ENCODE measurements around the gene PRR22.

The PRR22 gene

GRCh38 chr19:5814123-5814851 lies 29.7 kb upstream of the PRR22 start:
- DNase-seq = no peak

GRCh38 chr19:5811117-5811516 lies 26.6 kb upstream of the PRR22 start:
- no peak for DNase-seq

GRCh38 chr19:5809469-5809868 lies 24.9 kb upstream of the PRR22 start:
- DNase-seq = no peak

DNA sequence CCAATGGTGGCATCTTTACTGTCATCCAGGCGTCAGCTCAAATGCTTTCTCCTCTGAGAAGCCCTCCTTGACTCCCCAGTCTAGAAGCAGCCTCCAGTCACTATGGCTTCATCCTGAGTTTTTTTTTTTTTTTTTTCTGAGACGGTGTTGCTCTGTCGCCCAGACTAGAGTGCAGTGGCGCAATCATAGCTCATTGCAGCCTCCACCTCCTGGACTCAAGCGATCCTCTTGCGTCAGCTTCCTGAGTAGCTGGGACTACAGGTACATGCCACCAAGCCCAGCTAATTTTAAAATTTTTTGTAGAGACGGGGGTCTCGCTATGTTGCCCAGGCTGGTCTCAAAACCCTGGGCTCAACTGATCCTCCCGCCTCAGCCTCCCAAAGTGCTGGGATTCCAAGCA lies 24.5 kb upstream of the PRR22 start:
- no peak for DNase-seq

DNA sequence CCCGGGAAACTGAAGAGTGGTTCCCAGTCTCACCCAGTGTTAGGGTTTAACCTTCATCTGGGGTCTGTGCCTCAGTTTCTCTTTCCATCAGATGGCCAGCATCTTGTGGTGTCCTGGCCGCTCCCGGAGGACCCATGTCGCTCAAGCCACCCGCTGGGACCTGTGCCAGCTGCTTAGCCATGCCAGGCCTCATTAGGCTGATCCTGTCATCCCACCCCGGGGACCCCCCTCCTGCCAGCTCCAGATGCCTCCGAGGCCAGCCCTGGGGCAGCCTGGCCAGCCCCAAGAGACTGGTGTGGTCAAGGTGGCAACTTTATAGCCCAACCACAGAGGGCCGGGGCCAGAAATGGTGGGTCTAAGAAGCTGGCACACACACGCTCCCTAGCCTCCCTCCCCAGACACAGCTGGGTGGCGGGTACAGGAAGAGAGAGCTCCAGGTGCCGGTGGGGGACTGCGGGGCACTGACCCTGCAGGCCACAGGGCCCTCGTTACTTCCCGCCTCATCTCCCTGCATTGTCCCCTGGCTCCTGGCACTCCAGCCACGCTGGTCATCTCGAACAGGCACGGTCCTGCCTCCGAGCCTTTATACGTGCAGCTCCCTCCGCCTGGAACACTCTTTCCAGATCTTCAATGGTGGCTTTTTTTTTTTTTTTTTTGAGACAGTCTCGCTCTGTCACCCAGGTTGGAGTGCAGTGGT lies 23.7 kb upstream of the PRR22 start:
- no peak for DNase-seq

DNA sequence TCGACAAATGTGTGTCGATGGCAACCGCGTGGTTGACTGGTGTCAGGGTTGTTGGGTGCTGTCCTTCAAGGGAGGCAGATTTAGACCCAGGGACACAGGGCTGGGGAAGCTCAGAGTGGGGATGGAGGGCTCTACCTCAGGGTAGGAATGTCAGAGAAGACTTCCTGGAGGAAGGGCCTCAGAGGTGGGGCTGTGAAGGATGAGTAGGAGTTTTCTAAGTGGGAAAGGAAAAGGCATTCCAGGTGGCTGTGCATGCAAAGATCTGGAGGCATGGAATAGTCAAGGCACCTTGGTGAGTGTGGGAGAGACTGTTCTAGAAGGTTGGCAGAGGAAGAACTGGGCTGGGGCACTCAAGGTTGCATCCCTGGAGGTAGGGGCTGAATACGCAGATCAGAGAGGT lies 22.4 kb upstream of the PRR22 start:
- no peak for DNase-seq

DNA sequence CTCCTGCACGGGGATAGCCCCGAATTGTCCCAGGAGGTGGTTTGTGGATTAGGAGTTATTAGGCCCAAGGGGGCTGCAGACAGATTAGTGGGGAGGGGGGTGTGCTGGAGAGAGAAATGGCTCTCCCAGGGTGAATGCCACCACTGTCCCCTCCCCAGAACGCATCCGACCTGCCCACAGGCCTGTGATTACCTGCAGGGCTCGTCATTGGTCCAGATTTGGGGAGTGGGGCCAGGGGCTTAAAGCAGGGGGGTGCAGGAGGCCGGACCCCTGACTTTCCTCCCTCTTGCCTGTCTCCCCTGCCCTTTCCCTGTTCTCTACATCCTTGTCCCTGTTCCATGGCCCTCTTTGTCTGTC lies 21.6 kb upstream of the PRR22 start:
- no peak for DNase-seq

GRCh38 chr19:5805462-5806132 lies 21.1 kb upstream of the PRR22 start:
- DNase-seq = peak; percentile 51

GRCh38 chr19:5804516-5805461 lies 20.2 kb upstream of the PRR22 start, which contains the start of gene NRTN:
NRTN (plus strand) TSS chr19:5805067; CDS start chr19:5824166, 19,099 bp downstream.
- DNase-seq = peak; percentile 35

DNA sequence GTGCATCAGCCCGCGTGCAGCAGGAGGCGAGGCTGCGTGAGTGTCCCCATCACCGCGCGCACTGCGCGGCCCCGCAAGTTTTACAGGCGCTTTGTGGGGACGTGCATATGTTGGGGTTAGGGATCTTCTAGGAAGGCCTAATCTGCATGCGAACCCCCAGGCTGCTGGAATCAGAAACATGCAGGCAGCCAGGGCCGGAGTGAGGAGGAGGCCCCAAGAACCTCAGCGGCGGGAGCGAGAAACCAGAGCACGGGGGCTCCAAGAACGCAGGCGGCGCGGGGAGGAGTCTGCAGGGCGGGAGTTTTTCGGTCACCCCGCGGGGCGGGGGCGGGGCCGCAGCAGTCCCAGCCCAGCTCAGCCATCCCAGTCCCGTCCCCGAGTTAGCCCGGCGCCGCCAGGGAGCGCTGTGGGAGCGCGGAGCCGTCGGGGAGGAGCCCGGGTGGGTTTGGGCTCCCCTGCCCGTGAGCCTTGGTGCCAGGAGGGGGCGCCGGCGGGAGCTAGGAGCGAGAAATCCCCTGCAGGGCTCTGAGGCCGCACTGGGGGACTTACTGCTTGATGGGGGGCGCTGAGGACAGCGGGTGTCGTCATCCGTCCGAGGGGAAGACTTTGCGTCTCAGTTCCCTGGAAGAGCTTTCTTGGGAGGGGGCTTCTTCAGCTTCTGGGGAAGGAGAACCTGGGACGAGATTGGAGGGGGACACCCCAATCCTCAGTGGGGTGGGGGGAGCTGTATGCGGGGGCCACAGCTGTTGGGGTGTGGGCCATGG lies 19.4 kb upstream of the PRR22 start:
- peak; percentile 87 for DNase-seq

DNA sequence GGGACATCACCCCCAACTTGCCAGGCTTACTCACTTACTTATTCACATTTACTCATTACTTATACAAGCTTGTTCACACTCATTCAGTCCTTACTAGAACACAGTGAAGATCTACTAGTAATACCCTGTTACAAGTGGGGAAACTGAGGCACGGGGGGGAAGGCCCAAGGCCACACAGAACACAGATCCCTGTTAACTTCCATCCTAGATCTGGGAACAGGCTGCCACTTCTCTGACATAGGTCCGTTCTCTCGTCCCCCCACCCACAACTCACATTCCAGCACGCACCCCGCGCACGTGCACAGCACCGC lies 18.9 kb upstream of the PRR22 start:
- DNase-seq = no peak

GRCh38 chr19:5801796-5802619 lies 17.5 kb upstream of the PRR22 start:
- no peak for DNase-seq

GRCh38 chr19:5800361-5801270 lies 16.1 kb upstream of the PRR22 start:
- DNase-seq = no peak

GRCh38 chr19:5799247-5800241 lies 15.0 kb upstream of the PRR22 start:
- DNase-seq = no peak

GRCh38 chr19:5798244-5798643 lies 13.7 kb upstream of the PRR22 start:
- no peak for DNase-seq

- no peak for DNase-seq
Measured at GRCh38 chr19:5795382-5795919, 10.9 kb upstream of the PRR22 start.

DNA sequence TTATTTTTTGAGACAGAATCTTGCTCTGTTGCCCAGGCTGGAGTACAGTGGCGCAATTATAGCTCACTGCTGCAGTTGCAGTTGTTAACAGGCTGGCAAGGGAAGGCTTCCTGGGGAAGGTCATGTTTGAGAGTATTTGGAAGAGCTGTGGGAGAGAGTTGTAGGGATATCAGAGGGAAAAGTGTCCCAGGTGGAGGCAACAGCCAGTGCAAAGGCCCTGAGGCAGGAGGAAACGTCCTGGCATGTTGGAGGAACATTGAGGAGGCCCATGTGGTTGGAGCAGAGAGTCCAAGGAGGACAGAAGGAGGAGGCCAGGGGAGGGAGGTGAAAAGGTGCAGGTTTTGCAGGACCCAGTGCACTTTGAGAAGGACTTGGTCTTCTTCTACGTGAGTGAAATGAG lies 8.6 kb upstream of the PRR22 start:
- no peak for DNase-seq

DNA sequence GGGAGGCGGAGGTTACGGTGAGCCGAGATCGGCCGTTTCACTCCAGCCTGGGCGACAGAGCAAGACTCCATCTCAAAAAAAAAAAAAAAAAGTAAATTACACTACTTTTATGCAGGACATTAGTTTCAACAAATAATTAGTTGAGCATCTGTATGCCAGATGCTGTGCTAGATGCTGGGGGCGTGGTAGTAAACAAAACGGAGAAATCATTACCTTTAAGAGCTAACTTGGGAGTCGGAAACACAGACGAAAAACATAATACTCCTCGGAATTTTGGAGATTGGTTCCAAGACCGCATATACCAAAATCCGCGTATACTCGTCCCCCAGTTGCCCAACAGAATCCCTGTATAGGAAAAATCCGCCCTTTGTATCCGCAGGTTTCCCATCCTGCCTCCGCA lies 7.7 kb upstream of the PRR22 start:
- DNase-seq = no peak
